Measurements from ENCODE around the gene STPG4. TPM values are rescaled to one million over a fixed set of nuclear protein-coding genes. Genes with fewer than 3 reads are reported as not detected.

The STPG4 gene
- total RNA-seq, 1 experiment from 2014 or later, result 8.7 TPM

DNA sequence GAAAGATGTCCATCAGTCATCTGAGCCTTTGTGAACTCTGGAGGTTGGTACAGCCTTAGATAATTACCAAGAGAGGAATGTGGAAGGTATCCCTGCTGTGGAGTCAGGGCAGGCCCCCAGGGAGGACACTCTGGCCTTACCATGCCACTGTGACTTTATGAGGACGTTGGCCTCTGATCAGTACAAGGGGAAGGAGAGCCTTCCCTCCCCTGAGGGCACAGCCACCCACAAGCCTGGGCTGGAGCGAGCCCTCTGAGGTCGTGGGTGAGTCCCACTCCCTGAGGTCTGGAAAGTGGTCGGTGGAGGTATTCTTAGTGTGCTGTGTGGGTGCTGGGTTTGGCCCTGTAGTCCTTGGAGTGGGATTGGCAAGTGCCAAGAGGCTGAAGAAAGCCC is 91.6 kb downstream of the STPG4 start:
- DNase-seq, result no peak
- no TSS peak for BruUV-seq (replicated peaks)
- Histone ChIP-seq H3F3A (ENCODE audit: insufficient read depth, low read depth) (peaks cover 44% of the 10 kb centered on the region; the same call in 1 of the 2 replicates), H2AFZ (no peak overlapping the region), H3K27ac (no peak overlapping the region), H3K4me1 (replicated peaks; ENCODE audit: insufficient read depth) (peaks cover 44% of the 10 kb centered on the region), H3K36me3 (ENCODE audit: low read depth) (no peaks in the 10 kb centered on the region), H3K9me2 (ENCODE audit: insufficient read depth) (no peaks in the 10 kb centered on the region), H3K27me3 (ENCODE audit: insufficient read depth, low read depth) (no peaks in the 10 kb centered on the region), H3K4me2 (no peak overlapping the region), H3K4me3 (no peak overlapping the region), H4K20me1 (ENCODE audit: insufficient read depth) (no peaks in the 10 kb centered on the region), H3K9me3 (ENCODE audit: insufficient read depth, low read depth) (no peaks in the 10 kb centered on the region), H3K79me2 (ENCODE audit: low read depth) (0 out of 2 replicates have a peak, but pooled peaks cover 6% of the 10 kb centered on the region)
- ChIA-PET CTCF (no interaction called here), POLR2A (ENCODE audit: unreplicated experiment) (no interaction called here)
- intact Hi-C loops (cut with micrococcal nuclease; ENCODE audit: unreplicated experiment), result no loop called here
- TF ChIP-seq, protein P1, sequence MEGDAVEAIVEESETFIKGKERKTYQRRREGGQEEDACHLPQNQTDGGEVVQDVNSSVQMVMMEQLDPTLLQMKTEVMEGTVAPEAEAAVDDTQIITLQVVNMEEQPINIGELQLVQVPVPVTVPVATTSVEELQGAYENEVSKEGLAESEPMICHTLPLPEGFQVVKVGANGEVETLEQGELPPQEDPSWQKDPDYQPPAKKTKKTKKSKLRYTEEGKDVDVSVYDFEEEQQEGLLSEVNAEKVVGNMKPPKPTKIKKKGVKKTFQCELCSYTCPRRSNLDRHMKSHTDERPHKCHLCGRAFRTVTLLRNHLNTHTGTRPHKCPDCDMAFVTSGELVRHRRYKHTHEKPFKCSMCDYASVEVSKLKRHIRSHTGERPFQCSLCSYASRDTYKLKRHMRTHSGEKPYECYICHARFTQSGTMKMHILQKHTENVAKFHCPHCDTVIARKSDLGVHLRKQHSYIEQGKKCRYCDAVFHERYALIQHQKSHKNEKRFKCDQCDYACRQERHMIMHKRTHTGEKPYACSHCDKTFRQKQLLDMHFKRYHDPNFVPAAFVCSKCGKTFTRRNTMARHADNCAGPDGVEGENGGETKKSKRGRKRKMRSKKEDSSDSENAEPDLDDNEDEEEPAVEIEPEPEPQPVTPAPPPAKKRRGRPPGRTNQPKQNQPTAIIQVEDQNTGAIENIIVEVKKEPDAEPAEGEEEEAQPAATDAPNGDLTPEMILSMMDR (conservative IDR thresholded peaks at IDR 0.05), result no peak
- TF ChIP-seq EZH2 (IDR thresholded peaks at IDR 0.05; ENCODE audit: low read depth), result no peak

- no peak overlapping the region for H3K4me2 ChIP-seq
- CTCF ChIA-PET, result interaction anchor here (0.6 kb wide), 1 partner anchor 1568 kb away, joined by 3 read pairs; no protein-coding TSS in a partner anchor
- 0 out of 2 replicates have a peak, but pooled peaks cover 4% of the 10 kb centered on the region for H3K79me2 ChIP-seq (ENCODE audit: low read depth)
- no peak for TF ChIP-seq EZH2 (IDR thresholded peaks at IDR 0.05; ENCODE audit: low read depth)
- TF ChIP-seq, protein P1 (conservative IDR thresholded peaks at IDR 0.05), result no peak
- intact Hi-C loops (cut with micrococcal nuclease; ENCODE audit: unreplicated experiment), result no loop called here
- H3K9me3 ChIP-seq (ENCODE audit: insufficient read depth, low read depth), result no peaks in the 10 kb centered on the region
- peaks cover 48% of the 10 kb centered on the region; the same call in 1 of the 2 replicates for H3F3A ChIP-seq (ENCODE audit: insufficient read depth, low read depth)
- H2AFZ ChIP-seq, result no peak overlapping the region
- H4K20me1 ChIP-seq (ENCODE audit: insufficient read depth), result no peaks in the 10 kb centered on the region
- no peak overlapping the region for H3K27ac ChIP-seq
- H3K4me3 ChIP-seq, result no peak overlapping the region
- H3K36me3 ChIP-seq (ENCODE audit: low read depth), result no peaks in the 10 kb centered on the region
- peaks cover 38% of the 10 kb centered on the region for H3K4me1 ChIP-seq (replicated peaks; ENCODE audit: insufficient read depth)
- no TSS peak for BruUV-seq (replicated peaks)
- DNase-seq, result no peak
- POLR2A ChIA-PET (ENCODE audit: unreplicated experiment), result no interaction called here
- no peaks in the 10 kb centered on the region for H3K27me3 ChIP-seq (ENCODE audit: insufficient read depth, low read depth)
- H3K9me2 ChIP-seq (ENCODE audit: insufficient read depth), result no peaks in the 10 kb centered on the region
Observed at GRCh38 chr2:47062681-47063537, 92.2 kb downstream of the STPG4 start.

GRCh38 chr2:47061944-47062678 is 93.0 kb downstream of the STPG4 start:
- Histone ChIP-seq H3K4me3 (no peak overlapping the region), H3K4me2 (no peak overlapping the region), H3K36me3 (ENCODE audit: low read depth) (no peaks in the 10 kb centered on the region), H3F3A (ENCODE audit: insufficient read depth, low read depth) (peaks cover 43% of the 10 kb centered on the region; the same call in 1 of the 2 replicates), H3K4me1 (replicated peaks; ENCODE audit: insufficient read depth) (peaks cover 36% of the 10 kb centered on the region), H3K9me3 (ENCODE audit: insufficient read depth, low read depth) (no peaks in the 10 kb centered on the region), H3K27me3 (ENCODE audit: insufficient read depth, low read depth) (no peaks in the 10 kb centered on the region), H3K79me2 (ENCODE audit: low read depth) (no peaks in the 10 kb centered on the region), H3K27ac (no peak overlapping the region), H4K20me1 (ENCODE audit: insufficient read depth) (no peaks in the 10 kb centered on the region), H2AFZ (no peak overlapping the region), H3K9me2 (ENCODE audit: insufficient read depth) (no peaks in the 10 kb centered on the region)
- no TSS peak for BruUV-seq (replicated peaks)
- CTCF ChIA-PET, result interaction anchor here (0.6 kb wide), 2 partner anchors 48 to 1567 kb away, joined by 3 read pairs; no protein-coding TSS in a partner anchor
- intact Hi-C loops (cut with micrococcal nuclease; ENCODE audit: unreplicated experiment), result no loop called here
- DNase-seq, result no peak
- TF ChIP-seq EZH2 (IDR thresholded peaks at IDR 0.05; ENCODE audit: low read depth), result no peak
- TF ChIP-seq, protein P1 (conservative IDR thresholded peaks at IDR 0.05), result no peak
- POLR2A ChIA-PET (ENCODE audit: unreplicated experiment), result interaction anchor here (0.6 to 0.8 kb wide), 2 partner anchors 19 to 364 kb away, joined by 3 to 4 read pairs; no protein-coding TSS in a partner anchor
